ENCODE results near the gene DENND5B.
A peak's percentile ranks its signal among the peaks of the same experiment; 100 is the strongest.

The DENND5B gene

GRCh38 chr12:31362115-31362758, 228.7 kb downstream of the DENND5B start:
- Mint-ChIP-seq H3K27ac (peak overlapping the region; percentile 69 to 93 (median 84)), H3K4me3 (peak overlapping the region in 2 of 3 experiments; percentile 15 to 40), H3K27me3 (ENCODE audit: low read depth) (peaks cover 10% of the 10 kb centered on the region), H3K36me3 (ENCODE audit: low read depth) (no peaks in the 10 kb centered on the region), H3K9me3 (no peaks in the 10 kb centered on the region), H3K4me1 (peaks cover 15% of the 10 kb centered on the region)
- TF ChIP-seq CTCF (IDR thresholded peaks at IDR 0.05; ENCODE audit: unreplicated experiment in 3 of 3): no peak

GRCh38 chr12:31361730-31362114, 229.2 kb downstream of the DENND5B start:
- peaks cover 15% of the 10 kb centered on the region for H3K4me1 Mint-ChIP-seq
- H3K4me3 Mint-ChIP-seq: no peak overlapping the region
- TF ChIP-seq CTCF (IDR thresholded peaks at IDR 0.05; ENCODE audit: unreplicated experiment in 3 of 3): no peak

GRCh38 chr12:31355747-31356107, 235.2 kb downstream of the DENND5B start:
- Mint-ChIP-seq H3K27me3 (ENCODE audit: low read depth) (peaks cover 2% of the 10 kb centered on the region), H3K4me1 (peaks cover 9% of the 10 kb centered on the region), H3K9me3 (no peaks in the 10 kb centered on the region), H3K27ac (no peak overlapping the region), H3K4me3 (no peak overlapping the region), H3K36me3 (ENCODE audit: low read depth) (no peaks in the 10 kb centered on the region)
- TF ChIP-seq CTCF (IDR thresholded peaks at IDR 0.05; ENCODE audit: unreplicated experiment in 3 of 3): no peak

More at GRCh38 chr12:31361730-31362114, 229.2 kb downstream of the DENND5B start:
- Mint-ChIP-seq H3K9me3 (no peaks in the 10 kb centered on the region), H3K36me3 (ENCODE audit: low read depth) (no peaks in the 10 kb centered on the region), H3K27me3 (ENCODE audit: low read depth) (peaks cover 10% of the 10 kb centered on the region), H3K27ac (peak overlapping the region in 2 of 3 experiments; percentile 84 to 93)

GRCh38 chr12:31353750-31354708, 236.9 kb downstream of the DENND5B start:
- H3K4me1 Mint-ChIP-seq: peaks cover 9% of the 10 kb centered on the region
- peaks cover 4% of the 10 kb centered on the region for H3K27me3 Mint-ChIP-seq (ENCODE audit: low read depth)
- no peaks in the 10 kb centered on the region for H3K36me3 Mint-ChIP-seq (ENCODE audit: low read depth)
- H3K27ac Mint-ChIP-seq: peak overlapping the region; percentile 20 to 72 (median 47)
- no peak overlapping the region for H3K4me3 Mint-ChIP-seq
- no peaks in the 10 kb centered on the region for H3K9me3 Mint-ChIP-seq
- no peak for TF ChIP-seq CTCF (IDR thresholded peaks at IDR 0.05; ENCODE audit: unreplicated experiment in 3 of 3)

- H3K27me3 Mint-ChIP-seq (ENCODE audit: low read depth): peaks cover 4% of the 10 kb centered on the region
- no peaks in the 10 kb centered on the region for H3K36me3 Mint-ChIP-seq (ENCODE audit: low read depth)
- peak overlapping the region; percentile 8 to 33 (median 15) for H3K27ac Mint-ChIP-seq
- no peaks in the 10 kb centered on the region for H3K9me3 Mint-ChIP-seq
- no peak for TF ChIP-seq CTCF (IDR thresholded peaks at IDR 0.05; ENCODE audit: unreplicated experiment in 3 of 3)
- peaks cover 17% of the 10 kb centered on the region for H3K4me1 Mint-ChIP-seq
- H3K4me3 Mint-ChIP-seq: peak overlapping the region in 1 of 3 experiments; percentile 31
Measured at GRCh38 chr12:31346267-31346666, 244.7 kb downstream of the DENND5B start.
